K562 (cell line): ENCODE results near the gene HP1BP3. TPM values are rescaled to one million over a fixed set of nuclear protein-coding genes. Genes with fewer than 3 reads are reported as not detected.
A peak's percentile ranks its signal among the peaks of the same experiment; 100 is the strongest.

Experiments used
- CBX3 ChIP-seq, 2 experiments: IDR thresholded peaks; 1 replicate in 1 of 2; 2 replicates in 1 of 2; pipeline ENCODE4 v1.6.1; 2012; ENCODE audit warnings: inconsistent platforms in 2 of 2, low read length in 2 of 2, borderline replicate concordance in 1 of 2, control low read depth in 1 of 2
- CBX8 ChIP-seq: fragments of 200-600 bp; sonication (generic); IDR thresholded peaks from 2 replicates; pipeline ENCODE4 v1.6.1; 2012; ENCODE audit warnings: borderline replicate concordance, mixed run types, low read depth, mild to moderate bottlenecking, moderate library complexity, mixed read lengths, low read length, control low read depth, inconsistent platforms; ENCODE audit not compliant: poor library complexity, severe bottlenecking; ENCODE audit errors: extremely low read depth
- ESRRB ChIP-seq: fragments of 250-450 bp; sonication (Bioruptor Pico); IDR thresholded peaks from 2 replicates; pipeline ENCODE4 v1.5.0; 2020; ENCODE audit warnings: mild to moderate bottlenecking, moderate library complexity, borderline replicate concordance
- FOXK1 ChIP-seq: sonication (generic); formaldehyde crosslinking; IDR thresholded peaks from 2 replicates; pipeline ENCODE4 v1.8.0; 2022; ENCODE audit warnings: missing genetic modification reagents, mild to moderate bottlenecking, borderline replicate concordance
- HMG20B ChIP-seq: fragments of 250-450 bp; sonication (Bioruptor Pico); IDR thresholded peaks from 2 replicates; pipeline ENCODE4 v1.5.0; 2021; ENCODE audit warnings: mild to moderate bottlenecking
- HNRNPL ChIP-seq: fragments of 200-400 bp; formaldehyde crosslinking; IDR thresholded peaks from 2 replicates; pipeline ENCODE4 v1.6.1; 2017; ENCODE audit warnings: low read depth, mild to moderate bottlenecking, low read length
- JUND ChIP-seq, 2 experiments: IDR thresholded peaks; 2 replicates in 1 of 2; 3 replicates in 1 of 2; pipeline ENCODE4 v1.6.1; 2011; ENCODE audit warnings: borderline replicate concordance in 2 of 2, low read depth in 2 of 2, low read length in 2 of 2, improper control_type of control experiment in 1 of 2, missing biosample characterization in 1 of 2, missing genetic modification characterization in 1 of 2, missing genetic modification reagents in 1 of 2
- KAT8 ChIP-seq: fragments of 450-650 bp; IDR thresholded peaks from 2 replicates; pipeline ENCODE4 v1.6.1; 2016; ENCODE audit warnings: low read depth, mild to moderate bottlenecking
- SRF ChIP-seq, 2 experiments: fragments of 250-450, 450-650 bp in 1 of 2; sonication (Bioruptor Pico) in 1 of 2; sonication (generic) in 1 of 2; formaldehyde crosslinking; IDR thresholded peaks; 2 replicates each; pipeline versions ENCODE4 v1.5.0 to v1.5.1; 2020 to 2022; ENCODE audit warnings: mild to moderate bottlenecking in 1 of 2, missing genetic modification reagents in 1 of 2
- STAG1 ChIP-seq: sonication (generic); formaldehyde crosslinking; IDR thresholded peaks from 2 replicates; pipeline ENCODE4 v1.5.0; 2020; ENCODE audit warnings: missing genetic modification reagents, borderline replicate concordance
- SUPT5H ChIP-seq: fragments of 450-650 bp; IDR thresholded peaks from 2 replicates; pipeline ENCODE4 v1.6.1; 2016
- TARDBP ChIP-seq: fragments of 450-650 bp; IDR thresholded peaks from 2 replicates; pipeline ENCODE4 v1.6.1; 2016
- THRAP3 ChIP-seq: fragments of 450-650 bp; IDR thresholded peaks from 2 replicates; pipeline ENCODE4 v1.6.1; 2016; ENCODE audit warnings: mild to moderate bottlenecking, inconsistent platforms, borderline replicate concordance
- TRIM28 ChIP-seq: fragments of 450-650 bp; IDR thresholded peaks from 2 replicates; pipeline ENCODE4 v1.6.1; 2017
- ZC3H8 ChIP-seq: fragments of 450-650 bp; IDR thresholded peaks from 2 replicates; pipeline ENCODE4 v1.6.1; 2017
- ZFPM2 ChIP-seq: fragments of 250-450 bp; sonication (Bioruptor Pico); IDR thresholded peaks from 2 replicates; pipeline ENCODE4 v1.5.1; 2022; ENCODE audit warnings: mild to moderate bottlenecking
- ZNF121 ChIP-seq: sonication (generic); formaldehyde crosslinking; conservative IDR thresholded peaks from 2 replicates; pipeline ENCODE4 v1.8.0; 2022; ENCODE audit warnings: missing genetic modification reagents
- ZNF586 ChIP-seq: fragments of 450-650 bp; formaldehyde crosslinking; conservative IDR thresholded peaks from 2 replicates; pipeline ENCODE4 v1.4.0; 2020; ENCODE audit warnings: mild to moderate bottlenecking, moderate library complexity
- ZNF668 ChIP-seq: fragments of 250-450 bp; sonication (Bioruptor Pico); IDR thresholded peaks from 2 replicates; pipeline ENCODE4 v1.8.0; 2022; ENCODE audit warnings: mild to moderate bottlenecking, inconsistent platforms
- ZNF717 ChIP-seq: fragments of 250-450 bp; sonication (Bioruptor Pico); IDR thresholded peaks from 2 replicates; pipeline ENCODE4 v1.5.0; 2021
- polyA plus RNA-seq, 8 experiments: library from polyadenylated mRNA; depleted of rRNA in 4 of 8; stranded (reverse) in 5 of 8; unstranded in 3 of 8; fragments of >200 nt; fragmentation: Nextera tagmentation in 2 of 8; fragmentation: Illumina TruSeq in 1 of 8; extraction: Ambion mirVana in 2 of 8; extraction: Trizol in 1 of 8; gene quantifications; 2 replicates each; pipeline versions ENCODE4 v1.2.1 to v1.2.3, GENCODE V29; 2011 to 2014; ENCODE audit warnings: inconsistent platforms in 1 of 8, missing spikeins in 1 of 8
- total RNA-seq, 7 experiments: library from RNA; depleted of rRNA in 6 of 7; stranded (reverse); fragments of >200 nt in 6 of 7; fragmentation: Illumina TruSeq in 2 of 7; extraction: Trizol in 2 of 7; gene quantifications; 2 replicates each; pipeline versions ENCODE4 v1.2.1 to v1.2.3, GENCODE V29; 2011 to 2021; ENCODE audit warnings: low replicate concordance in 1 of 7
- TF ChIP-seq, protein P1 (sequence below): sonication (generic); formaldehyde crosslinking; IDR thresholded peaks from 2 replicates; pipeline ENCODE4 v1.8.1; 2022; ENCODE audit warnings: missing genetic modification reagents
- TF ChIP-seq, protein P2 (sequence below): sonication (generic); formaldehyde crosslinking; IDR thresholded peaks from 2 replicates; pipeline ENCODE4 v1.8.0; 2022; ENCODE audit warnings: mild to moderate bottlenecking, low read depth, missing genetic modification reagents
- TF ChIP-seq, protein P3 (sequence below): fragments of 450-650 bp; formaldehyde crosslinking; IDR thresholded peaks from 2 replicates; pipeline ENCODE4 v1.4.0; 2020; ENCODE audit warnings: mild to moderate bottlenecking, moderate library complexity
- TF ChIP-seq, protein P4 (sequence below): fragments of 250-450 bp; sonication (Bioruptor Pico); IDR thresholded peaks from 2 replicates; pipeline ENCODE4 v1.4.0; 2020

The HP1BP3 gene
- total and polyA plus RNA-seq, 9 of the 15 experiments (the other 6 are each of a cell fraction or from before 2014, with no cell fraction given) = 57.3 to 513 (median 240) TPM

GRCh38 chr1:20725189-20726117, 61.7 kb downstream of the HP1BP3 start (continued):
- TF ChIP-seq ZFPM2 (CRISPR knock-in tag) (no peak), ESRRB (CRISPR knock-in tag) (no peak), ZNF668 (no peak), KAT8 (no peak), SUPT5H (no peak), TARDBP (no peak), CBX8 (no peak), THRAP3 (no peak), FOXK1 (CRISPR knock-in tag) (peak; percentile 80; the same call in 1 of the 2 replicates), HMG20B (CRISPR knock-in tag) (no peak), SRF (CRISPR knock-in tag; IDR thresholded peaks at IDR 0.05) (no peak), HNRNPL (no peak), TRIM28 (no peak), ZNF586 (CRISPR knock-in tag) (no peak), ZNF717 (CRISPR knock-in tag) (no peak), STAG1 (CRISPR knock-in tag) (no peak), CBX3 (IDR thresholded peaks at IDR 0.05; ENCODE audit: borderline replicate concordance in 1 of 2, low read length in 2 of 2) (peak in 1 of 2 experiments; percentile 78; a peak in 1 of 3 replicates), ZNF121 (CRISPR knock-in tag) (no peak), ZC3H8 (no peak), JUND (IDR thresholded peaks at IDR 0.05; ENCODE audit: borderline replicate concordance, low read depth, low read length) (no peak), JUND (tag; IDR thresholded peaks at IDR 0.05; ENCODE audit: borderline replicate concordance, low read depth, low read length) (no peak)
- TF ChIP-seq, protein P1, sequence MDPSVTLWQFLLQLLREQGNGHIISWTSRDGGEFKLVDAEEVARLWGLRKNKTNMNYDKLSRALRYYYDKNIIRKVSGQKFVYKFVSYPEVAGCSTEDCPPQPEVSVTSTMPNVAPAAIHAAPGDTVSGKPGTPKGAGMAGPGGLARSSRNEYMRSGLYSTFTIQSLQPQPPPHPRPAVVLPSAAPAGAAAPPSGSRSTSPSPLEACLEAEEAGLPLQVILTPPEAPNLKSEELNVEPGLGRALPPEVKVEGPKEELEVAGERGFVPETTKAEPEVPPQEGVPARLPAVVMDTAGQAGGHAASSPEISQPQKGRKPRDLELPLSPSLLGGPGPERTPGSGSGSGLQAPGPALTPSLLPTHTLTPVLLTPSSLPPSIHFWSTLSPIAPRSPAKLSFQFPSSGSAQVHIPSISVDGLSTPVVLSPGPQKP (CRISPR knock-in tag) = no peak
- TF ChIP-seq, protein P2, sequence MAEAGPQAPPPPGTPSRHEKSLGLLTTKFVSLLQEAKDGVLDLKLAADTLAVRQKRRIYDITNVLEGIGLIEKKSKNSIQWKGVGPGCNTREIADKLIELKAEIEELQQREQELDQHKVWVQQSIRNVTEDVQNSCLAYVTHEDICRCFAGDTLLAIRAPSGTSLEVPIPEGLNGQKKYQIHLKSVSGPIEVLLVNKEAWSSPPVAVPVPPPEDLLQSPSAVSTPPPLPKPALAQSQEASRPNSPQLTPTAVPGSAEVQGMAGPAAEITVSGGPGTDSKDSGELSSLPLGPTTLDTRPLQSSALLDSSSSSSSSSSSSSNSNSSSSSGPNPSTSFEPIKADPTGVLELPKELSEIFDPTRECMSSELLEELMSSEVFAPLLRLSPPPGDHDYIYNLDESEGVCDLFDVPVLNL = peak; percentile 45; the same call in 1 of the 2 replicates
- TF ChIP-seq, protein P3, sequence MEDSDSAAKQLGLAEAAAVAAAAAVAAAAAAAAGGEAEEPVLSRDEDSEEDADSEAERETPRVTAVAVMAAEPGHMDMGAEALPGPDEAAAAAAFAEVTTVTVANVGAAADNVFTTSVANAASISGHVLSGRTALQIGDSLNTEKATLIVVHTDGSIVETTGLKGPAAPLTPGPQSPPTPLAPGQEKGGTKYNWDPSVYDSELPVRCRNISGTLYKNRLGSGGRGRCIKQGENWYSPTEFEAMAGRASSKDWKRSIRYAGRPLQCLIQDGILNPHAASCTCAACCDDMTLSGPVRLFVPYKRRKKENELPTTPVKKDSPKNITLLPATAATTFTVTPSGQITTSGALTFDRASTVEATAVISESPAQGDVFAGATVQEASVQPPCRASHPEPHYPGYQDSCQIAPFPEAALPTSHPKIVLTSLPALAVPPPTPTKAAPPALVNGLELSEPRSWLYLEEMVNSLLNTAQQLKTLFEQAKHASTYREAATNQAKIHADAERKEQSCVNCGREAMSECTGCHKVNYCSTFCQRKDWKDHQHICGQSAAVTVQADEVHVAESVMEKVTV (CRISPR knock-in tag) = no peak
- TF ChIP-seq, protein P4, sequence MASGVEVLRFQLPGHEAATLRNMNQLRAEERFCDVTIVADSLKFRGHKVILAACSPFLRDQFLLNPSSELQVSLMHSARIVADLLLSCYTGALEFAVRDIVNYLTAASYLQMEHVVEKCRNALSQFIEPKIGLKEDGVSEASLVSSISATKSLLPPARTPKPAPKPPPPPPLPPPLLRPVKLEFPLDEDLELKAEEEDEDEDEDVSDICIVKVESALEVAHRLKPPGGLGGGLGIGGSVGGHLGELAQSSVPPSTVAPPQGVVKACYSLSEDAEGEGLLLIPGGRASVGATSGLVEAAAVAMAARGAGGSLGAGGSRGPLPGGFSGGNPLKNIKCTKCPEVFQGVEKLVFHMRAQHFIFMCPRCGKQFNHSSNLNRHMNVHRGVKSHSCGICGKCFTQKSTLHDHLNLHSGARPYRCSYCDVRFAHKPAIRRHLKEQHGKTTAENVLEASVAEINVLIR (CRISPR knock-in tag) = no peak
